Small intestine (tissue), 7 donors: ENCODE data around the gene QPCT. TPM values are rescaled to one million over a fixed set of nuclear protein-coding genes. Genes with fewer than 3 reads are reported as not detected.
A peak's percentile ranks its signal among the peaks of the same experiment; 100 is the strongest.

Source experiments
- DNase-seq, 2 donors: peaks; one replicate each; pipeline versions ENCODE4 v3.0.0 to v3.0.0-alpha.2; 2013
- FAIRE-seq: peaks from 2 replicates; lab custom pipeline; 2012; peaks lifted over from hg19 to GRCh38; lab: Jason Lieb, UNC
- H3K27ac ChIP-seq, 3 donors: one replicate each; pipeline ENCODE4 v1.5.1; 2013; ENCODE audit warnings: low read length in 2 of 3, mild to moderate bottlenecking in 2 of 3, control low read depth in 1 of 3, inconsistent platforms in 1 of 3, low read depth in 1 of 3, moderate library complexity in 1 of 3
- H3K27me3 ChIP-seq, 3 donors: one replicate each; pipeline ENCODE4 v1.6.1; 2013; ENCODE audit warnings: low read length in 3 of 3, inconsistent platforms in 1 of 3; ENCODE audit not compliant: control insufficient read depth in 3 of 3, insufficient read depth in 3 of 3
- H3K36me3 ChIP-seq, 3 donors: one replicate each; pipeline ENCODE4 v1.6.1; 2013; ENCODE audit warnings: low read length in 3 of 3, inconsistent platforms in 1 of 3, low read depth in 1 of 3, mild to moderate bottlenecking in 1 of 3, moderate library complexity in 1 of 3; ENCODE audit not compliant: control insufficient read depth in 3 of 3, insufficient read depth in 2 of 3
- H3K4me1 ChIP-seq, 3 donors: one replicate each; pipeline ENCODE4 v1.6.1; 2013; ENCODE audit warnings: low read length in 2 of 3, inconsistent platforms in 1 of 3, low read depth in 1 of 3, mild to moderate bottlenecking in 1 of 3, moderate library complexity in 1 of 3; ENCODE audit not compliant: control insufficient read depth in 3 of 3, insufficient read depth in 2 of 3
- H3K4me3 ChIP-seq, 3 donors: one replicate each; pipeline ENCODE4 v1.5.1; 2013; ENCODE audit warnings: low read length in 3 of 3, control low read depth in 1 of 3, inconsistent platforms in 1 of 3, low read depth in 1 of 3, mild to moderate bottlenecking in 1 of 3, moderate library complexity in 1 of 3
- H3K9me3 ChIP-seq, 2 donors: one replicate each; pipeline ENCODE4 v1.6.1; 2013; ENCODE audit warnings: low read depth in 1 of 2, low read length in 1 of 2; ENCODE audit not compliant: control insufficient read depth in 2 of 2, insufficient read depth in 1 of 2
- WGBS, 3 donors: extraction: QIAGEN DNeasy Blood & Tissue Kit; methylation state at CpG; one replicate each; pipeline ENCODE4 v1.1.7; 2013; 5-methylcytosine and 5-hydroxymethylcytosine counted together
- polyA plus RNA-seq, 4 donors: library from polyadenylated mRNA; stranded (reverse) in 3 of 4; unstranded in 1 of 4; fragments of 200-250 nt in 3 of 4; fragments of 120-200 nt in 1 of 4; gene quantifications; one replicate each; pipeline versions ENCODE4 v1.2.1 to v1.2.3, GENCODE V29; 2013
- donor health status: healthy with polysubstance abuse.
- donor health status: control.
- donor health status: control.
- donor health status: Bipolar disorder and iron deficiency.
- donor health status: healthy.

QPCT gene
- polyA plus RNA-seq, 4 donors: 0.67 to 10.1 (median 2.3) TPM

- FAIRE-seq (no peak), DNase-seq (no peak)
- H3K36me3 ChIP-seq: no peaks in the 10 kb centered on the region
- H3K4me3 ChIP-seq: no peak overlapping the region
- no peaks in the 10 kb centered on the region for H3K9me3 ChIP-seq
- no peaks in the 10 kb centered on the region for H3K27me3 ChIP-seq
- H3K27ac ChIP-seq: no peak overlapping the region
- WGBS, 3 donors: 78 to 84% (median 81%) methylated on average over 3 of the region's 3 CpGs
- no peaks in the 10 kb centered on the region for H3K4me1 ChIP-seq
Observed at GRCh38 chr2:37340637-37341036, 3.8 kb upstream of the QPCT start.

- FAIRE-seq (no peak), DNase-seq (no peak)
- 87 to 96% (median 95%) methylated on average over 7 of the region's 7 CpGs for WGBS, 3 donors
- no peaks in the 10 kb centered on the region for H3K27me3 ChIP-seq
- no peak overlapping the region for H3K4me3 ChIP-seq
- no peak overlapping the region for H3K27ac ChIP-seq
- H3K4me1 ChIP-seq: no peaks in the 10 kb centered on the region
- no peaks in the 10 kb centered on the region for H3K9me3 ChIP-seq
- no peaks in the 10 kb centered on the region for H3K36me3 ChIP-seq
Observed at GRCh38 chr2:37342591-37343220, 1.7 kb upstream of the QPCT start.

- WGBS, 3 donors: 77 to 85% (median 78%) methylated on average over 7 of the region's 7 CpGs
- Histone ChIP-seq H3K36me3 (no peaks in the 10 kb centered on the region), H3K27me3 (no peaks in the 10 kb centered on the region), H3K4me1 (no peaks in the 10 kb centered on the region), H3K4me3 (peak overlapping the region in 1 of 3 donors; percentile 53), H3K9me3 (no peaks in the 10 kb centered on the region), H3K27ac (peak overlapping the region in 1 of 3 donors; percentile 47)
- no peak for FAIRE-seq
- DNase-seq: peak in 1 of 2 donors; percentile 29
Observed at GRCh38 chr2:37343537-37344434, 644 bp upstream of the QPCT start.

GRCh38 chr2:37348155-37348554 is 3.7 kb downstream of the QPCT start:
- FAIRE-seq (no peak), DNase-seq (no peak)
- Histone ChIP-seq H3K4me1 (peaks cover 0 to 13% (median 0%) of the 10 kb centered on the region in 3 donors), H3K4me3 (no peak overlapping the region), H3K27ac (no peak overlapping the region), H3K36me3 (no peaks in the 10 kb centered on the region), H3K9me3 (no peaks in the 10 kb centered on the region), H3K27me3 (no peaks in the 10 kb centered on the region)
- WGBS, 3 donors: 81 to 85% (median 84%) methylated on average over 5 of the region's 5 CpGs

- no peaks in the 10 kb centered on the region for H3K9me3 ChIP-seq
- H3K27ac ChIP-seq: no peak overlapping the region
- FAIRE-seq: no peak
- no peak overlapping the region for H3K4me3 ChIP-seq
- peaks cover 0 to 13% (median 0%) of the 10 kb centered on the region in 3 donors for H3K4me1 ChIP-seq
- peak in 1 of 2 donors; percentile 24 for DNase-seq
- no peaks in the 10 kb centered on the region for H3K36me3 ChIP-seq
- no peaks in the 10 kb centered on the region for H3K27me3 ChIP-seq
- 34 to 61% (median 52%) methylated on average over 3 of the region's 3 CpGs for WGBS, 3 donors
Observed at GRCh38 chr2:37349231-37349860, 4.9 kb downstream of the QPCT start.

- no peak for FAIRE-seq
- 16 to 36% (median 30%) methylated on average over 3 of the region's 3 CpGs for WGBS, 3 donors
Observed at GRCh38 chr2:37350034-37350433, 5.6 kb downstream of the QPCT start.

GRCh38 chr2:37354531-37354930 is 10.1 kb downstream of the QPCT start:
- Histone ChIP-seq H3K4me3 (no peak overlapping the region), H3K4me1 (peaks cover 0 to 13% (median 0%) of the 10 kb centered on the region in 3 donors), H3K36me3 (no peaks in the 10 kb centered on the region), H3K9me3 (no peaks in the 10 kb centered on the region), H3K27me3 (no peaks in the 10 kb centered on the region), H3K27ac (no peak overlapping the region)
- DNase-seq: no peak
- no peak for FAIRE-seq
- 95 to 98% (median 96%) methylated on average over 3 of the region's 3 CpGs for WGBS, 3 donors

More at GRCh38 chr2:37350034-37350433, 5.6 kb downstream of the QPCT start:
- Histone ChIP-seq H3K36me3 (no peaks in the 10 kb centered on the region), H3K4me3 (no peak overlapping the region), H3K27ac (peak overlapping the region in 2 of 3 donors; percentile 3 to 30), H3K9me3 (no peaks in the 10 kb centered on the region), H3K4me1 (peaks cover 0 to 13% (median 0%) of the 10 kb centered on the region in 3 donors), H3K27me3 (no peaks in the 10 kb centered on the region)
- peak; percentile 24 to 61 for DNase-seq

- H3K4me1 ChIP-seq: peaks cover 0 to 3% (median 0%) of the 10 kb centered on the region in 3 donors
- DNase-seq: no peak
- H3K27ac ChIP-seq: no peak overlapping the region
- no peaks in the 10 kb centered on the region for H3K9me3 ChIP-seq
- 88 to 94% (median 88%) methylated on average over 7 of the region's 7 CpGs for WGBS, 3 donors
- no peak for FAIRE-seq
- H3K27me3 ChIP-seq: no peaks in the 10 kb centered on the region
- no peak overlapping the region for H3K4me3 ChIP-seq
- H3K36me3 ChIP-seq: no peaks in the 10 kb centered on the region
Observed at GRCh38 chr2:37355735-37356134, 11.3 kb downstream of the QPCT start.
